Activated naive CD4-positive, alpha-beta T cell treated with anti-CD3 and anti-CD28 coated beads for 36 hours (primary cell): Measurements from ENCODE around the gene VSIG10L2. TPM values are rescaled to one million over a fixed set of nuclear protein-coding genes. Genes with fewer than 3 reads are reported as not detected.
"Not testable (repeated sequence)": the region's sequence is repeated elsewhere in the genome, so short reads cannot be mapped to it uniquely, and the experiment has no call there.

Source experiments
- CTCF ChIA-PET: fragments of 350-600 bp; sonication (Branson Sonifier 250); formaldehyde crosslinking; loops from one replicate; lab custom pipeline; 2021; ENCODE audit warnings: antibody characterized with exemption; lab: Charles Lee
- DNase-seq: peaks from one replicate; pipeline ENCODE4 v3.0.0-alpha.2; 2020
- H3K27ac Mint-ChIP-seq: one replicate; pipeline ENCODE4 v1.8.0; 2021; ENCODE audit warnings: mild to moderate bottlenecking, mixed read lengths
- H3K27me3 Mint-ChIP-seq: one replicate; pipeline ENCODE4 v1.8.0; 2021; ENCODE audit warnings: low read depth, mixed read lengths
- H3K36me3 Mint-ChIP-seq: one replicate; pipeline ENCODE4 v1.8.0; 2021; ENCODE audit warnings: low read depth, mixed read lengths
- H3K4me1 Mint-ChIP-seq: one replicate; pipeline ENCODE4 v1.8.0; 2021; ENCODE audit warnings: low read depth, mixed read lengths
- H3K4me3 Mint-ChIP-seq: one replicate; pipeline ENCODE4 v1.8.0; 2021; ENCODE audit warnings: mild to moderate bottlenecking, moderate library complexity, mixed read lengths
- H3K9me3 Mint-ChIP-seq: one replicate; pipeline ENCODE4 v1.8.0; 2021; ENCODE audit warnings: mixed read lengths
- intact Hi-C: fragments of 100-400 bp; cut with micrococcal nuclease; formaldehyde crosslinking; loops from one replicate; pipeline ENCODE4 v1.15.1; 2023
- total RNA-seq, 2 experiments: library from RNA; stranded (reverse); gene quantifications; one replicate each; pipeline ENCODE4 v1.2.3, GENCODE V29; 2021

Gene VSIG10L2
- not detected for total RNA-seq

GRCh38 chr11:125945797-125946520 is at the start of gene VSIG10L2:
TSS of gene VSIG10L2 (plus strand) at chr11:125946044. CDS start at chr11:125946056, 12 bp downstream.
- no peaks in the 10 kb centered on the region for H3K36me3 Mint-ChIP-seq
- H3K27ac Mint-ChIP-seq, result no peak within 1 kb of the TSS
- no peaks in the 10 kb centered on the region for H3K9me3 Mint-ChIP-seq
- H3K4me1 Mint-ChIP-seq, result peaks cover 6% of the 10 kb centered on the region
- CTCF ChIA-PET, result interaction anchor here (0.6 kb wide), 2 partner anchors 72 to 105 kb away, joined by 3 to 4 read pairs; no protein-coding TSS in a partner anchor
- intact Hi-C loops, result no loop called here
- DNase-seq, result no peak
- no peaks in the 10 kb centered on the region for H3K27me3 Mint-ChIP-seq
- H3K4me3 Mint-ChIP-seq, result no peak within 1 kb of the TSS

GRCh38 chr11:125901872-125902271 is 44.0 kb upstream of the VSIG10L2 start:
- Mint-ChIP-seq H3K27ac (peak overlapping the region; percentile 51), H3K27me3 (peaks cover 21% of the 10 kb centered on the region), H3K36me3 (peaks cover 28% of the 10 kb centered on the region), H3K4me3 (peak overlapping the region; percentile 94), H3K9me3 (no peaks in the 10 kb centered on the region), H3K4me1 (peaks cover 48% of the 10 kb centered on the region)
- CTCF ChIA-PET, result no interaction called here
- intact Hi-C loops, result loop anchor here (5.0 kb wide), 2 partner anchors 380 to 390 kb away; partner anchors contain the start of gene TIRAP
- no peak for DNase-seq

GRCh38 chr11:125902277-125902926 is 43.4 kb upstream of the VSIG10L2 start:
- CTCF ChIA-PET, result interaction anchor here (1.4 kb wide), 1 partner anchor 15 kb away, joined by 7 read pairs; the partner anchor contains the start of gene HYLS1
- Mint-ChIP-seq H3K27ac (peak overlapping the region; percentile 95), H3K36me3 (peaks cover 27% of the 10 kb centered on the region), H3K4me1 (peaks cover 44% of the 10 kb centered on the region), H3K4me3 (peak overlapping the region; percentile 94), H3K27me3 (peaks cover 22% of the 10 kb centered on the region), H3K9me3 (no peaks in the 10 kb centered on the region)
- no peak for DNase-seq
- intact Hi-C loops, result loop anchor here (5.0 kb wide), 2 partner anchors 380 to 390 kb away; partner anchors contain the start of gene TIRAP

GRCh38 chr11:125902927-125903710 is 42.7 kb upstream of the VSIG10L2 start, which contains the start of gene PUS3:
TSS of gene PUS3 (minus strand) at chr11:125903206. CDS start at chr11:125896284, 6,922 bp downstream.
- Mint-ChIP-seq H3K4me3 (peak within 1 kb of the TSS; percentile 94), H3K27me3 (peaks cover 22% of the 10 kb centered on the region), H3K4me1 (peaks cover 37% of the 10 kb centered on the region), H3K27ac (peak within 1 kb of the TSS; percentile 95), H3K36me3 (peaks cover 23% of the 10 kb centered on the region), H3K9me3 (no peaks in the 10 kb centered on the region)
- CTCF ChIA-PET, result interaction anchor here (0.9 to 1.4 kb wide), 2 partner anchors 16 to 20 kb away, joined by 4 to 7 read pairs; partner anchors contain the start of gene HYLS1
- DNase-seq, result peak; percentile 93
- intact Hi-C loops, result loop anchor here (1.0 to 5.0 kb wide), 8 partner anchors 16 to 401 kb away; partner anchors contain the start of genes CHEK1, DCPS, FAM118B and FOXRED1

GRCh38 chr11:125903711-125904659 is 41.9 kb upstream of the VSIG10L2 start, which contains the start of gene DDX25:
TSS of gene DDX25 (plus strand) at chr11:125904508. CDS start at chr11:125904518, 10 bp downstream.
- H3K4me1 Mint-ChIP-seq, result peaks cover 35% of the 10 kb centered on the region
- H3K27me3 Mint-ChIP-seq, result peaks cover 25% of the 10 kb centered on the region
- DNase-seq, result peak; percentile 35
- H3K36me3 Mint-ChIP-seq, result peaks cover 22% of the 10 kb centered on the region
- H3K4me3 Mint-ChIP-seq, result peak within 1 kb of the TSS; percentile 94
- no peaks in the 10 kb centered on the region for H3K9me3 Mint-ChIP-seq
- CTCF ChIA-PET, result interaction anchor here (0.9 to 1.4 kb wide), 2 partner anchors 17 to 19 kb away, joined by 4 to 7 read pairs; partner anchors contain the start of gene HYLS1
- intact Hi-C loops, result loop anchor here (1.0 to 5.0 kb wide), 8 partner anchors 17 to 400 kb away; partner anchors contain the start of genes CHEK1, DCPS, FAM118B and FOXRED1
- H3K27ac Mint-ChIP-seq, result no peak within 1 kb of the TSS

- CTCF ChIA-PET, result no interaction called here
- Mint-ChIP-seq H3K4me3 (peak overlapping the region; percentile 41), H3K27ac (no peak overlapping the region), H3K27me3 (peaks cover 25% of the 10 kb centered on the region), H3K9me3 (no peaks in the 10 kb centered on the region), H3K36me3 (peaks cover 17% of the 10 kb centered on the region), H3K4me1 (peaks cover 28% of the 10 kb centered on the region)
- DNase-seq, result no peak
- intact Hi-C loops, result loop anchor here (5.0 kb wide), 2 partner anchors 378 to 392 kb away; partner anchors contain the start of gene TIRAP
Observed at GRCh38 chr11:125904678-125905077, 41.2 kb upstream of the VSIG10L2 start.

- intact Hi-C loops, result no loop called here
- no peaks in the 10 kb centered on the region for H3K36me3 Mint-ChIP-seq
Observed at GRCh38 chr11:125910226-125910849, 35.5 kb upstream of the VSIG10L2 start.

GRCh38 chr11:125914601-125915000 is 31.2 kb upstream of the VSIG10L2 start:
- H3K4me3 Mint-ChIP-seq, H3K27ac Mint-ChIP-seq, H3K9me3 Mint-ChIP-seq, DNase-seq, H3K36me3 Mint-ChIP-seq, intact Hi-C loops, H3K4me1 Mint-ChIP-seq: not testable (repeated sequence)
- CTCF ChIA-PET, result interaction anchor here (0.9 kb wide), 1 partner anchor 13 kb away, joined by 3 read pairs; no protein-coding TSS in a partner anchor
- H3K27me3 Mint-ChIP-seq, result peaks cover 30% of the 10 kb centered on the region

More at GRCh38 chr11:125910226-125910849, 35.5 kb upstream of the VSIG10L2 start:
- H3K27me3 Mint-ChIP-seq, result peaks cover 30% of the 10 kb centered on the region
- no peak overlapping the region for H3K27ac Mint-ChIP-seq
- CTCF ChIA-PET, result interaction anchor here (0.6 kb wide), 2 partner anchors 17 to 20 kb away, joined by 4 to 5 read pairs; no protein-coding TSS in a partner anchor
- DNase-seq, result no peak
- H3K4me1 Mint-ChIP-seq, result no peaks in the 10 kb centered on the region
- no peaks in the 10 kb centered on the region for H3K9me3 Mint-ChIP-seq
- H3K4me3 Mint-ChIP-seq, result no peak overlapping the region

- no peak for DNase-seq
- Mint-ChIP-seq H3K4me3 (no peak overlapping the region), H3K4me1 (no peaks in the 10 kb centered on the region), H3K36me3 (no peaks in the 10 kb centered on the region), H3K27me3 (peaks cover 18% of the 10 kb centered on the region), H3K27ac (no peak overlapping the region), H3K9me3 (no peaks in the 10 kb centered on the region)
- CTCF ChIA-PET, result interaction anchor here (0.6 to 1.0 kb wide), 6 partner anchors 10 to 1519 kb away, joined by 3 to 5 read pairs (median 3); no protein-coding TSS in a partner anchor
- intact Hi-C loops, result no loop called here
Observed at GRCh38 chr11:125916683-125917347, 29.0 kb upstream of the VSIG10L2 start.
